CD4-positive, alpha-beta T cell treated with Interleukin-12 subunit alpha and Interleukin-12 subunit beta, for 1 hour (primary cell): Measurements from ENCODE around the gene TMEM145.
"Not testable (repeated sequence)": the region's sequence is repeated elsewhere in the genome, so short reads cannot be mapped to it uniquely, and the experiment has no call there.

Experiments used
- DNase-seq: peaks from one replicate; pipeline ENCODE4 v3.0.0-alpha.2; 2020

The TMEM145 gene

GRCh38 chr19:42313096-42313839 is at the start of gene TMEM145:
TSS of gene TMEM145 (plus strand) at chr19:42313309. CDS start at chr19:42313377, 68 bp downstream.
- DNase-seq, result peak; percentile 35

GRCh38 chr19:42266105-42266504 is 47.0 kb upstream of the TMEM145 start:
- DNase-seq, result not testable (repeated sequence)

- not testable (repeated sequence) for DNase-seq
These were observed 46.0 kb upstream of the TMEM145 start for GRCh38 chr19:42266928-42267603.

- no peak for DNase-seq
These were observed 45.4 kb upstream of the TMEM145 start for GRCh38 chr19:42267644-42268141.

- peak; percentile 100 for DNase-seq
These were observed 44.9 kb upstream of the TMEM145 start for GRCh38 chr19:42268142-42268703.

GRCh38 chr19:42268704-42269477 is 44.2 kb upstream of the TMEM145 start, which contains the start of gene CIC:
TSS of gene CIC (plus strand) at chr19:42269252. CDS start at chr19:42271784, 2,532 bp downstream.
- DNase-seq, result peak; percentile 100

GRCh38 chr19:42269478-42270345 is 43.4 kb upstream of the TMEM145 start:
- peak; percentile 61 for DNase-seq

GRCh38 chr19:42270346-42271044 is 42.6 kb upstream of the TMEM145 start:
- DNase-seq, result peak; percentile 86

- DNase-seq, result no peak
These were observed 42.1 kb upstream of the TMEM145 start for GRCh38 chr19:42271045-42271419.

GRCh38 chr19:42271861-42272534 is 41.1 kb upstream of the TMEM145 start:
- DNase-seq, result no peak

GRCh38 chr19:42272535-42272897 is 40.6 kb upstream of the TMEM145 start:
- DNase-seq, result no peak

- DNase-seq, result no peak
These were observed 40.1 kb upstream of the TMEM145 start for GRCh38 chr19:42272989-42273406.

GRCh38 chr19:42273407-42274064 is 39.6 kb upstream of the TMEM145 start:
- DNase-seq, result no peak

GRCh38 chr19:42274065-42274682 is 38.9 kb upstream of the TMEM145 start:
- DNase-seq, result no peak

GRCh38 chr19:42275103-42275502 is 38.0 kb upstream of the TMEM145 start:
- no peak for DNase-seq

- no peak for DNase-seq
These were observed 37.6 kb upstream of the TMEM145 start for GRCh38 chr19:42275517-42275916.

GRCh38 chr19:42276284-42276683 is 36.8 kb upstream of the TMEM145 start:
- no peak for DNase-seq

- DNase-seq, result no peak
These were observed 36.3 kb upstream of the TMEM145 start for GRCh38 chr19:42276821-42277220.

- no peak for DNase-seq
These were observed 35.2 kb upstream of the TMEM145 start for GRCh38 chr19:42277821-42278451.
